Panc1 (cell line): Measurements from ENCODE around the gene ARL15. TPM values are rescaled to one million over a fixed set of nuclear protein-coding genes. Genes with fewer than 3 reads are reported as not detected.
A peak's percentile ranks its signal among the peaks of the same experiment; 100 is the strongest.

Experiments
- ATAC-seq: fragments of 200-7000 bp; cut with Tn5 transposase; 2 replicates; pipeline ENCODE4 v1.9.1; 2020; ENCODE audit warnings: mild to moderate bottlenecking, moderate library complexity
- BruUV-seq: library from RNA; stranded (reverse); fragments of 400-500 nt; replicated peaks from 2 replicates; lab custom pipeline; 2021; lab: Mats Ljungman, UMichigan
- CTCF ChIA-PET: fragments of 300-600 bp; sonication (Branson Sonifier 250); formaldehyde crosslinking; loops from one replicate; lab custom pipeline; 2022; ENCODE audit warnings: antibody characterized with exemption; lab: Charles Lee
- POLR2A ChIA-PET: fragments of 300-600 bp; sonication (Branson Sonifier 250); formaldehyde crosslinking; loops from one replicate; lab custom pipeline; 2022; ENCODE audit warnings: antibody characterized with exemption; lab: Charles Lee
- DNase-seq: peaks from one replicate; pipeline ENCODE4 v3.0.0-alpha.2; 2010; ENCODE audit warnings: low read depth, low spot score
- H3K27ac ChIP-seq: 2 replicates; pipeline ENCODE4 v1.5.1; 2011; ENCODE audit warnings: mild to moderate bottlenecking, low read length, inconsistent platforms
- H3K27me3 ChIP-seq: fragments of 200-500 bp; sonication (Bioruptor generic); 2 replicates; pipeline ENCODE4 v1.6.0; 2014; ENCODE audit warnings: low read length, inconsistent platforms; ENCODE audit not compliant: control insufficient read depth, insufficient read depth
- H3K36me3 ChIP-seq: fragments of 200-500 bp; sonication (Bioruptor generic); 2 replicates; pipeline ENCODE4 v1.5.1; 2014; ENCODE audit warnings: inconsistent platforms, mild to moderate bottlenecking, low read length, moderate library complexity; ENCODE audit not compliant: control insufficient read depth, insufficient read depth
- H3K4me1 ChIP-seq: 2 replicates; pipeline ENCODE4 v1.5.1; 2011; ENCODE audit warnings: inconsistent platforms, mild to moderate bottlenecking, low read length, moderate library complexity; ENCODE audit not compliant: control insufficient read depth, insufficient read depth
- H3K4me3 ChIP-seq, 2 experiments: 2 replicates each; pipeline ENCODE4 v1.5.1; 2011 to 2012; ENCODE audit warnings: low read depth in 2 of 2, low read length in 2 of 2, mild to moderate bottlenecking in 2 of 2, inconsistent platforms in 1 of 2, moderate library complexity in 1 of 2
- H3K9me3 ChIP-seq: fragments of 200-500 bp; sonication (Bioruptor generic); 2 replicates; pipeline ENCODE4 v1.5.1; 2014; ENCODE audit warnings: low read depth, mild to moderate bottlenecking, inconsistent platforms, low read length, moderate library complexity; ENCODE audit not compliant: control insufficient read depth, insufficient read depth
- CTCF ChIP-seq: fragments of 450-650 bp; IDR thresholded peaks from 2 replicates; pipeline ENCODE4 v1.5.1; 2017; ENCODE audit warnings: mild to moderate bottlenecking
- POLR2AphosphoS5 ChIP-seq: IDR thresholded peaks from 2 replicates; pipeline ENCODE4 v1.6.1; 2012; ENCODE audit warnings: mild to moderate bottlenecking, low read depth, low read length, moderate library complexity
- SIN3A ChIP-seq: IDR thresholded peaks from 2 replicates; pipeline ENCODE4 v1.6.1; 2012; ENCODE audit warnings: low read depth, mild to moderate bottlenecking, low read length, moderate library complexity, borderline replicate concordance; ENCODE audit not compliant: insufficient read depth
- TCF7L2 ChIP-seq: IDR thresholded peaks from 2 replicates; pipeline ENCODE4 v1.6.1; 2011; ENCODE audit warnings: mild to moderate bottlenecking, low read depth, low read length, inconsistent platforms
- in situ Hi-C: cut with HindIII; loops from 2 replicates; pipeline ENCODE4 v1.10.0; 2016; ENCODE audit warnings: low sequenced_read_pairs, low pct_unique_long_range_greater_than_20kb
- intact Hi-C: fragments of 100-400 bp; cut with micrococcal nuclease; formaldehyde crosslinking; loops from one replicate; pipeline ENCODE4 v1.10.0; 2022; ENCODE audit not compliant: unreplicated experiment
- total RNA-seq: library from RNA; stranded (reverse); gene quantifications from one replicate; pipeline ENCODE4 v1.2.1, GENCODE V29; 2021; ENCODE audit not compliant: unreplicated experiment
- TF ChIP-seq, protein P1 (sequence below), 2 experiments: IDR thresholded peaks; 2 replicates each; pipeline ENCODE4 v1.6.1; 2011 to 2012; ENCODE audit warnings: low read depth in 2 of 2, control low read depth in 1 of 2, low read length in 1 of 2, mild to moderate bottlenecking in 1 of 2, moderate library complexity in 1 of 2; ENCODE audit not compliant: insufficient read depth in 1 of 2

The ARL15 gene
- total RNA-seq, 1 experiment from 2014 or later = 16.5 TPM

GRCh38 chr5:54332720-54333119, 22.3 kb upstream of the ARL15 start:
- BruUV-seq = no TSS peak
- Histone ChIP-seq H3K4me3 (no peak overlapping the region), H3K36me3 (no peaks in the 10 kb centered on the region), H3K27ac (no peak overlapping the region), H3K27me3 (no peaks in the 10 kb centered on the region), H3K9me3 (0 out of 2 replicates have a peak, but pooled peaks cover 5% of the 10 kb centered on the region), H3K4me1 (no peaks in the 10 kb centered on the region)
- POLR2A ChIA-PET = no interaction called here
- intact Hi-C loops (no loop called here), in situ Hi-C loops (no loop called here)
- ATAC-seq (no peak), DNase-seq (no peak)
- TF ChIP-seq, protein P1, sequence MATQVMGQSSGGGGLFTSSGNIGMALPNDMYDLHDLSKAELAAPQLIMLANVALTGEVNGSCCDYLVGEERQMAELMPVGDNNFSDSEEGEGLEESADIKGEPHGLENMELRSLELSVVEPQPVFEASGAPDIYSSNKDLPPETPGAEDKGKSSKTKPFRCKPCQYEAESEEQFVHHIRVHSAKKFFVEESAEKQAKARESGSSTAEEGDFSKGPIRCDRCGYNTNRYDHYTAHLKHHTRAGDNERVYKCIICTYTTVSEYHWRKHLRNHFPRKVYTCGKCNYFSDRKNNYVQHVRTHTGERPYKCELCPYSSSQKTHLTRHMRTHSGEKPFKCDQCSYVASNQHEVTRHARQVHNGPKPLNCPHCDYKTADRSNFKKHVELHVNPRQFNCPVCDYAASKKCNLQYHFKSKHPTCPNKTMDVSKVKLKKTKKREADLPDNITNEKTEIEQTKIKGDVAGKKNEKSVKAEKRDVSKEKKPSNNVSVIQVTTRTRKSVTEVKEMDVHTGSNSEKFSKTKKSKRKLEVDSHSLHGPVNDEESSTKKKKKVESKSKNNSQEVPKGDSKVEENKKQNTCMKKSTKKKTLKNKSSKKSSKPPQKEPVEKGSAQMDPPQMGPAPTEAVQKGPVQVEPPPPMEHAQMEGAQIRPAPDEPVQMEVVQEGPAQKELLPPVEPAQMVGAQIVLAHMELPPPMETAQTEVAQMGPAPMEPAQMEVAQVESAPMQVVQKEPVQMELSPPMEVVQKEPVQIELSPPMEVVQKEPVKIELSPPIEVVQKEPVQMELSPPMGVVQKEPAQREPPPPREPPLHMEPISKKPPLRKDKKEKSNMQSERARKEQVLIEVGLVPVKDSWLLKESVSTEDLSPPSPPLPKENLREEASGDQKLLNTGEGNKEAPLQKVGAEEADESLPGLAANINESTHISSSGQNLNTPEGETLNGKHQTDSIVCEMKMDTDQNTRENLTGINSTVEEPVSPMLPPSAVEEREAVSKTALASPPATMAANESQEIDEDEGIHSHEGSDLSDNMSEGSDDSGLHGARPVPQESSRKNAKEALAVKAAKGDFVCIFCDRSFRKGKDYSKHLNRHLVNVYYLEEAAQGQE (IDR thresholded peaks at IDR 0.05; ENCODE audit: insufficient read depth in 1 of 2, low read depth in 2 of 2, low read length in 1 of 2) = no peak
- TF ChIP-seq TCF7L2 (no peak), SIN3A (no peak), POLR2AphosphoS5 (no peak), CTCF (no peak)
- CTCF ChIA-PET = no interaction called here

- no peak overlapping the region for H3K27ac ChIP-seq
- no peak overlapping the region for H3K4me3 ChIP-seq
- ATAC-seq (peak; percentile 89), DNase-seq (no peak)
- no peaks in the 10 kb centered on the region for H3K36me3 ChIP-seq
- BruUV-seq = no TSS peak
- ChIA-PET CTCF (no interaction called here), POLR2A (no interaction called here)
- intact Hi-C loops = no loop called here
- in situ Hi-C loops = no loop called here
- TF ChIP-seq TCF7L2 = no peak
- TF ChIP-seq, protein P1 (IDR thresholded peaks at IDR 0.05; ENCODE audit: insufficient read depth in 1 of 2, low read depth in 2 of 2, low read length in 1 of 2) = no peak
- no peak for TF ChIP-seq SIN3A
- no peak for TF ChIP-seq POLR2AphosphoS5
- TF ChIP-seq CTCF = no peak
- H3K27me3 ChIP-seq = peaks cover 2% of the 10 kb centered on the region; the same call in 1 of the 2 replicates
- 0 out of 2 replicates have a peak, but pooled peaks cover 3% of the 10 kb centered on the region for H3K9me3 ChIP-seq
- H3K4me1 ChIP-seq = no peaks in the 10 kb centered on the region
These were observed 19.6 kb upstream of the ARL15 start for GRCh38 chr5:54329731-54330709.
